Neural cell (in vitro differentiated cells): ENCODE measurements around the gene CTSK.
"Not testable (repeated sequence)": the region's sequence is repeated elsewhere in the genome, so short reads cannot be mapped to it uniquely, and the experiment has no call there.

Source experiments
- EP300 ChIP-seq: fragments of 450-650 bp; conservative IDR thresholded peaks from 2 replicates; pipeline ENCODE4 v1.6.1; 2014; ENCODE audit warnings: antibody characterized with exemption, mild to moderate bottlenecking, moderate library complexity; ENCODE audit not compliant: poor library complexity, severe bottlenecking
- EZH2 ChIP-seq: fragments of 200-600, 300-800 bp; shearing (Covaris generic), sonication (generic); IDR thresholded peaks from 2 replicates; pipeline ENCODE4 v1.6.1; 2014; ENCODE audit warnings: antibody characterized with exemption, low read length, borderline replicate concordance, mild to moderate bottlenecking; ENCODE audit not compliant: insufficient read depth, poor library complexity, severe bottlenecking
- MXI1 ChIP-seq: fragments of 450-650 bp; conservative IDR thresholded peaks from 2 replicates; pipeline ENCODE4 v1.6.1; 2014; ENCODE audit warnings: antibody characterized with exemption, mild to moderate bottlenecking; ENCODE audit not compliant: poor library complexity, severe bottlenecking
- POLR2AphosphoS5 ChIP-seq: IDR thresholded peaks from 2 replicates; pipeline ENCODE4 v1.6.1; 2012
- RAD21 ChIP-seq: fragments of 450-650 bp; conservative IDR thresholded peaks from 2 replicates; pipeline ENCODE4 v1.6.1; 2014; ENCODE audit warnings: antibody characterized with exemption, mild to moderate bottlenecking, moderate library complexity
- TAF1 ChIP-seq: IDR thresholded peaks from 2 replicates; pipeline ENCODE4 v1.6.1; 2012; ENCODE audit warnings: low read depth
- TF ChIP-seq, protein P1 (sequence below): fragments of 450-650 bp; IDR thresholded peaks from 2 replicates; pipeline ENCODE4 v1.5.1; 2014; ENCODE audit warnings: antibody characterized with exemption, mild to moderate bottlenecking, moderate library complexity; ENCODE audit not compliant: poor library complexity, severe bottlenecking

DNA sequence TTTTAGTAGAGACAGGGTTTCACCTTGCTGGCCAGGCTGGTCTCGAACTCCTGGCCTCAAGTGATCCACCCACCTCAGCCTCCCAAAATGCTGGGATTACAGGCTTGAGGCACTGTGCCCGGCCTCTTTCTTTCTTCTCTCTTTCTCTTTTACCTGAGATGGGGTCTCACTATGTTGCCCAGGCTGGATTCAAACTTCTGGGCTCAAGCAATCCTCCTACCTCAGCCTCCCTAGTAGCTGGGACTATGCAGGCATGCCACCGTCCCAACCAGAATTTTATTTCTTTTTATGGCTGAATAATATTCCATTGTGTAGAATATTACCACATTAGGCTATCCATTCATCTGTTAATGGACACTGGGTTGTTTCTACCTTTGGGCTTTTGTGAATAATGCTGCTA is 14.3 kb downstream of the CTSK start:
- TF ChIP-seq, protein P1, sequence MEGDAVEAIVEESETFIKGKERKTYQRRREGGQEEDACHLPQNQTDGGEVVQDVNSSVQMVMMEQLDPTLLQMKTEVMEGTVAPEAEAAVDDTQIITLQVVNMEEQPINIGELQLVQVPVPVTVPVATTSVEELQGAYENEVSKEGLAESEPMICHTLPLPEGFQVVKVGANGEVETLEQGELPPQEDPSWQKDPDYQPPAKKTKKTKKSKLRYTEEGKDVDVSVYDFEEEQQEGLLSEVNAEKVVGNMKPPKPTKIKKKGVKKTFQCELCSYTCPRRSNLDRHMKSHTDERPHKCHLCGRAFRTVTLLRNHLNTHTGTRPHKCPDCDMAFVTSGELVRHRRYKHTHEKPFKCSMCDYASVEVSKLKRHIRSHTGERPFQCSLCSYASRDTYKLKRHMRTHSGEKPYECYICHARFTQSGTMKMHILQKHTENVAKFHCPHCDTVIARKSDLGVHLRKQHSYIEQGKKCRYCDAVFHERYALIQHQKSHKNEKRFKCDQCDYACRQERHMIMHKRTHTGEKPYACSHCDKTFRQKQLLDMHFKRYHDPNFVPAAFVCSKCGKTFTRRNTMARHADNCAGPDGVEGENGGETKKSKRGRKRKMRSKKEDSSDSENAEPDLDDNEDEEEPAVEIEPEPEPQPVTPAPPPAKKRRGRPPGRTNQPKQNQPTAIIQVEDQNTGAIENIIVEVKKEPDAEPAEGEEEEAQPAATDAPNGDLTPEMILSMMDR: not testable (repeated sequence)
- not testable (repeated sequence) for TF ChIP-seq EZH2, RAD21, EP300, TAF1, MXI1, POLR2AphosphoS5
